Sigmoid colon (tissue), 7 donors: ENCODE results near the gene PAM16. TPM values are rescaled to one million over a fixed set of nuclear protein-coding genes. Genes with fewer than 3 reads are reported as not detected.

ENCODE experiments used
- DNase-seq: peaks from one replicate; pipeline ENCODE4 v3.0.0-alpha.2; 2019
- H3K27ac ChIP-seq, 4 donors: fragments of 200-600 bp; sonication (generic); one replicate each; pipeline ENCODE4 v1.5.1; 2016 to 2019; ENCODE audit warnings: mild to moderate bottlenecking in 1 of 4
- H3K27me3 ChIP-seq, 3 donors: fragments of 200-600 bp; sonication (generic); one replicate each; pipeline ENCODE4 v1.5.1; 2019; ENCODE audit warnings: mild to moderate bottlenecking in 1 of 3
- H3K36me3 ChIP-seq, 4 donors: fragments of 200-600 bp; sonication (generic); one replicate each; pipeline ENCODE4 v1.5.1; 2016 to 2019
- H3K4me1 ChIP-seq, 4 donors: fragments of 200-600 bp; sonication (generic); one replicate each; pipeline ENCODE4 v1.5.1; 2017 to 2019
- H3K4me3 ChIP-seq, 4 donors: fragments of 200-600 bp; sonication (generic); one replicate each; pipeline ENCODE4 v1.5.1; 2017 to 2019; ENCODE audit warnings: mild to moderate bottlenecking in 2 of 4, moderate library complexity in 1 of 4
- H3K9me3 ChIP-seq, 4 donors: fragments of 200-600 bp in 3 of 4; sonication (generic) in 3 of 4; one replicate each; pipeline versions ENCODE4 v1.5.1 to v1.6.1; 2013 to 2019
- CTCF ChIP-seq, 4 experiments: fragments of 450-650 bp in 3 of 4; fragments of 200-600 bp in 1 of 4; IDR thresholded peaks; one replicate each; pipeline ENCODE4 v1.5.1; 2016 to 2019; ENCODE audit warnings: antibody characterized with exemption in 4 of 4, mild to moderate bottlenecking in 3 of 4, moderate library complexity in 2 of 4
- EP300 ChIP-seq, 4 donors: sonication (generic); formaldehyde crosslinking; IDR thresholded peaks; one replicate each; pipeline ENCODE4 v1.6.1; 2017; ENCODE audit warnings: antibody characterized with exemption in 4 of 4
- POLR2A ChIP-seq, 2 donors: fragments of 450-650 bp; IDR thresholded peaks; one replicate each; pipeline ENCODE4 v1.6.1; 2016; ENCODE audit warnings: antibody characterized with exemption in 2 of 2, mild to moderate bottlenecking in 2 of 2, moderate library complexity in 2 of 2
- POLR2AphosphoS5 ChIP-seq, 4 donors: sonication (generic); formaldehyde crosslinking; IDR thresholded peaks; one replicate each; pipeline ENCODE4 v1.6.1; 2017; ENCODE audit warnings: antibody characterized with exemption in 4 of 4
- WGBS, 2 donors: extraction: QIAGEN DNeasy Blood & Tissue Kit; methylation state at CpG; one replicate each; pipeline ENCODE4 v1.1.7; 2013; 5-methylcytosine and 5-hydroxymethylcytosine counted together
- intact Hi-C: fragments of 100-400 bp; cut with DNase I; formaldehyde crosslinking; loops from one replicate; pipeline ENCODE4 v1.15.1; 2023
- polyA plus RNA-seq, 3 donors: library from polyadenylated mRNA; stranded (reverse); fragments of 200-250 nt; gene quantifications; one replicate each; pipeline ENCODE4 v1.2.3, GENCODE V29; 2013
- total RNA-seq, 4 donors: library from RNA; depleted of rRNA; stranded (reverse); fragments of >200 nt; gene quantifications; one replicate each; pipeline ENCODE4 v1.1.0, GENCODE V29; 2016
- donor health status: healthy with polysubstance abuse.
- donor health status: Bipolar disorder and iron deficiency.
- donor health status: healthy.

PAM16 gene
- total and polyA plus RNA-seq, 7 donors = 36.0 to 57.0 (median 49.0) TPM

- peak; percentile 91 for DNase-seq
- no peak overlapping the region for H3K4me3 ChIP-seq
- intact Hi-C loops = loop anchor here (5.0 kb wide), 1 partner anchor 128 kb away; no protein-coding TSS in a partner anchor
- peaks cover 0 to 30% (median 7%) of the 10 kb centered on the region in 4 donors for H3K36me3 ChIP-seq
- H3K27ac ChIP-seq = peak overlapping the region in 3 of 4 donors; percentile 82 to 86 (median 83)
- 33 to 53% methylated on average over 14 of the region's 14 CpGs for WGBS, 2 donors
- H3K27me3 ChIP-seq = no peaks in the 10 kb centered on the region
- peak; percentile 93 to 96 (median 94) for TF ChIP-seq CTCF (IDR thresholded peaks at IDR 0.05)
- TF ChIP-seq POLR2AphosphoS5 (IDR thresholded peaks at IDR 0.05) = peak in 2 of 4 donors; percentile 12 to 32
- TF ChIP-seq POLR2A (IDR thresholded peaks at IDR 0.05) = no peak
- TF ChIP-seq EP300 (IDR thresholded peaks at IDR 0.05) = no peak
- peaks cover 0 to 43% (median 41%) of the 10 kb centered on the region in 4 donors for H3K4me1 ChIP-seq
- no peaks in the 10 kb centered on the region for H3K9me3 ChIP-seq
Observed at GRCh38 chr16:4330277-4330874, 20.7 kb downstream of the PAM16 start.

- H3K27me3 ChIP-seq = no peaks in the 10 kb centered on the region
- H3K36me3 ChIP-seq = peaks cover 0 to 17% (median 3%) of the 10 kb centered on the region in 4 donors
- peak; percentile 76 for DNase-seq
- H3K27ac ChIP-seq = peak overlapping the region; percentile 82 to 86 (median 82)
- H3K9me3 ChIP-seq = no peaks in the 10 kb centered on the region
- H3K4me1 ChIP-seq = peaks cover 0 to 56% (median 53%) of the 10 kb centered on the region in 4 donors
- TF ChIP-seq POLR2AphosphoS5 (IDR thresholded peaks at IDR 0.05) (peak in 1 of 4 donors; percentile 22), EP300 (IDR thresholded peaks at IDR 0.05) (no peak)
- peak overlapping the region in 1 of 4 donors; percentile 53 for H3K4me3 ChIP-seq
- 62 to 67% methylated on average over 17 of the region's 17 CpGs for WGBS, 2 donors
- intact Hi-C loops = loop anchor here (1.0 to 5.0 kb wide), 3 partner anchors 20 to 57 kb away; partner anchors contain the start of gene TFAP4
Observed at GRCh38 chr16:4328782-4329775, 22.0 kb downstream of the PAM16 start.

- H3K9me3 ChIP-seq = no peaks in the 10 kb centered on the region
- H3K27me3 ChIP-seq = no peaks in the 10 kb centered on the region
- peak overlapping the region; percentile 23 to 54 (median 46) for H3K4me3 ChIP-seq
- intact Hi-C loops = loop anchor here (1.0 to 5.0 kb wide), 3 partner anchors 19 to 56 kb away; partner anchors contain the start of gene TFAP4
- DNase-seq = peak; percentile 93
- 8 to 10% methylated on average over 30 of the region's 30 CpGs for WGBS, 2 donors
- peaks cover 0 to 65% (median 62%) of the 10 kb centered on the region in 4 donors for H3K4me1 ChIP-seq
- TF ChIP-seq POLR2AphosphoS5 (IDR thresholded peaks at IDR 0.05) (peak in 3 of 4 donors; percentile 10 to 31 (median 28)), CTCF (IDR thresholded peaks at IDR 0.05) (peak; percentile 50 to 67 (median 58)), EP300 (IDR thresholded peaks at IDR 0.05) (no peak)
- H3K27ac ChIP-seq = peak overlapping the region; percentile 82 to 86 (median 82)
- H3K36me3 ChIP-seq = peaks cover 0 to 12% (median 1%) of the 10 kb centered on the region in 4 donors
Observed at GRCh38 chr16:4328046-4328781, 22.9 kb downstream of the PAM16 start.

- Histone ChIP-seq H3K4me3 (peak overlapping the region; percentile 23 to 54 (median 46)), H3K9me3 (no peaks in the 10 kb centered on the region), H3K27ac (peak overlapping the region; percentile 82 to 86 (median 82)), H3K4me1 (peaks cover 0 to 72% (median 69%) of the 10 kb centered on the region in 4 donors), H3K27me3 (no peaks in the 10 kb centered on the region), H3K36me3 (peaks cover 0 to 5% (median 0%) of the 10 kb centered on the region in 4 donors)
- intact Hi-C loops = loop anchor here (1.0 to 5.0 kb wide), 3 partner anchors 19 to 55 kb away; partner anchors contain the start of gene TFAP4
- DNase-seq = peak; percentile 61
- TF ChIP-seq POLR2AphosphoS5 (IDR thresholded peaks at IDR 0.05) (no peak), POLR2A (IDR thresholded peaks at IDR 0.05) (no peak), CTCF (IDR thresholded peaks at IDR 0.05) (no peak), EP300 (IDR thresholded peaks at IDR 0.05) (no peak)
- WGBS, 2 donors = 2 to 4% methylated on average over 57 of the region's 57 CpGs
Observed at GRCh38 chr16:4327386-4328045, 23.6 kb downstream of the PAM16 start.
